WTC11 (cell line): ENCODE results near the gene MAP6. TPM values are rescaled to one million over a fixed set of nuclear protein-coding genes. Genes with fewer than 3 reads are reported as not detected.

Source experiments
- ATAC-seq: fragments of 200-7000 bp; cut with Tn5 transposase; 2 replicates; pipeline ENCODE4 v1.10.0; 2021; ENCODE audit warnings: mild to moderate bottlenecking, moderate library complexity
- CTCF ChIA-PET: fragments of 300-600 bp; sonication (Branson Sonifier 250); formaldehyde crosslinking; loops from one replicate; lab custom pipeline; 2021; ENCODE audit warnings: antibody characterized with exemption; lab: Charles Lee
- POLR2A ChIA-PET: fragments of 350-600 bp; sonication (Branson Sonifier 250); formaldehyde crosslinking; loops from one replicate; lab custom pipeline; 2021; ENCODE audit warnings: antibody characterized with exemption; lab: Charles Lee
- DNase-seq: peaks from one replicate; pipeline ENCODE4 v3.0.0; 2021; ENCODE audit warnings: low spot score
- H3K27ac Mint-ChIP-seq: 2 replicates; pipeline ENCODE4 v1.8.0; 2021; ENCODE audit warnings: mixed read lengths
- H3K27me3 Mint-ChIP-seq: 2 replicates; pipeline ENCODE4 v1.8.0; 2021; ENCODE audit warnings: low read depth, mild to moderate bottlenecking, moderate library complexity, mixed read lengths
- H3K36me3 Mint-ChIP-seq: 2 replicates; pipeline ENCODE4 v1.8.0; 2021; ENCODE audit warnings: mixed read lengths
- H3K4me1 Mint-ChIP-seq: 2 replicates; pipeline ENCODE4 v1.8.0; 2022; ENCODE audit warnings: mixed read lengths
- H3K4me3 Mint-ChIP-seq: 2 replicates; pipeline ENCODE4 v1.8.0; 2021; ENCODE audit warnings: mild to moderate bottlenecking, moderate library complexity, mixed read lengths
- H3K9me3 Mint-ChIP-seq: 2 replicates; pipeline ENCODE4 v1.8.0; 2021; ENCODE audit warnings: mixed read lengths
- EMX1 ChIP-seq: fragments of 250-450 bp; sonication (Bioruptor Pico); IDR thresholded peaks from 2 replicates; pipeline ENCODE4 v1.8.0; 2021; ENCODE audit warnings: mild to moderate bottlenecking
- FOXK1 ChIP-seq: sonication (generic); formaldehyde crosslinking; IDR thresholded peaks from 2 replicates; pipeline ENCODE4 v1.8.0; 2022; ENCODE audit warnings: mild to moderate bottlenecking, moderate library complexity, missing genetic modification reagents
- GRHL2 ChIP-seq: fragments of 250-450 bp; sonication (Bioruptor Pico); IDR thresholded peaks from 2 replicates; pipeline ENCODE4 v1.8.0; 2022; ENCODE audit warnings: mild to moderate bottlenecking, moderate library complexity; ENCODE audit not compliant: insufficient replicate concordance, severe bottlenecking
- IRF2 ChIP-seq: sonication (generic); formaldehyde crosslinking; IDR thresholded peaks from 2 replicates; pipeline ENCODE4 v1.8.0; 2022; ENCODE audit warnings: low read depth, missing genetic modification reagents, borderline replicate concordance
- JAZF1 ChIP-seq: fragments of 250-450 bp; sonication (Bioruptor Pico); IDR thresholded peaks from 2 replicates; pipeline ENCODE4 v1.9.0; 2021; ENCODE audit warnings: moderate library complexity, mild to moderate bottlenecking, inconsistent platforms
- NFE2L1 ChIP-seq: sonication (generic); formaldehyde crosslinking; IDR thresholded peaks from 2 replicates; pipeline ENCODE4 v1.8.1; 2023; ENCODE audit warnings: missing genetic modification reagents
- TCF7 ChIP-seq: sonication (generic); formaldehyde crosslinking; IDR thresholded peaks from 2 replicates; pipeline ENCODE4 v1.8.0; 2022; ENCODE audit warnings: mild to moderate bottlenecking, low read depth, missing genetic modification reagents, moderate library complexity
- total RNA-seq: library from RNA; stranded (reverse); gene quantifications from 3 replicates; pipeline ENCODE4 v1.2.3, GENCODE V29; 2021
- TF ChIP-seq, protein P1 (sequence below): sonication (generic); formaldehyde crosslinking; IDR thresholded peaks from 2 replicates; pipeline ENCODE4 v1.8.0; 2022; ENCODE audit warnings: missing genetic modification reagents
- TF ChIP-seq, protein P2 (sequence below): sonication (generic); formaldehyde crosslinking; IDR thresholded peaks from 2 replicates; pipeline ENCODE4 v1.8.1; 2022; ENCODE audit warnings: low read depth, mild to moderate bottlenecking, moderate library complexity, missing genetic modification reagents, borderline replicate concordance
- TF ChIP-seq, protein P3 (sequence below): sonication (generic); formaldehyde crosslinking; IDR thresholded peaks from 2 replicates; pipeline ENCODE4 v1.8.0; 2023; ENCODE audit warnings: missing genetic modification reagents, mild to moderate bottlenecking, borderline replicate concordance
- TF ChIP-seq, protein P4 (sequence below): sonication (generic); formaldehyde crosslinking; IDR thresholded peaks from 2 replicates; pipeline ENCODE4 v1.8.0; 2022; ENCODE audit warnings: mild to moderate bottlenecking, missing genetic modification reagents
- TF ChIP-seq, protein P5 (sequence below): sonication (generic); formaldehyde crosslinking; IDR thresholded peaks from 2 replicates; pipeline ENCODE4 v1.8.0; 2022; ENCODE audit warnings: mild to moderate bottlenecking, missing genetic modification reagents
- TF ChIP-seq, protein P6 (sequence below): sonication (generic); formaldehyde crosslinking; IDR thresholded peaks from 2 replicates; pipeline ENCODE4 v1.8.0; 2023; ENCODE audit warnings: mild to moderate bottlenecking, missing genetic modification reagents
- TF ChIP-seq, protein P7 (sequence below): sonication (generic); formaldehyde crosslinking; IDR thresholded peaks from 2 replicates; pipeline ENCODE4 v1.8.1; 2022; ENCODE audit warnings: mild to moderate bottlenecking, moderate library complexity, missing genetic modification reagents

Gene MAP6
- total RNA-seq, 1 experiment from 2014 or later, result 0.90 TPM

DNA sequence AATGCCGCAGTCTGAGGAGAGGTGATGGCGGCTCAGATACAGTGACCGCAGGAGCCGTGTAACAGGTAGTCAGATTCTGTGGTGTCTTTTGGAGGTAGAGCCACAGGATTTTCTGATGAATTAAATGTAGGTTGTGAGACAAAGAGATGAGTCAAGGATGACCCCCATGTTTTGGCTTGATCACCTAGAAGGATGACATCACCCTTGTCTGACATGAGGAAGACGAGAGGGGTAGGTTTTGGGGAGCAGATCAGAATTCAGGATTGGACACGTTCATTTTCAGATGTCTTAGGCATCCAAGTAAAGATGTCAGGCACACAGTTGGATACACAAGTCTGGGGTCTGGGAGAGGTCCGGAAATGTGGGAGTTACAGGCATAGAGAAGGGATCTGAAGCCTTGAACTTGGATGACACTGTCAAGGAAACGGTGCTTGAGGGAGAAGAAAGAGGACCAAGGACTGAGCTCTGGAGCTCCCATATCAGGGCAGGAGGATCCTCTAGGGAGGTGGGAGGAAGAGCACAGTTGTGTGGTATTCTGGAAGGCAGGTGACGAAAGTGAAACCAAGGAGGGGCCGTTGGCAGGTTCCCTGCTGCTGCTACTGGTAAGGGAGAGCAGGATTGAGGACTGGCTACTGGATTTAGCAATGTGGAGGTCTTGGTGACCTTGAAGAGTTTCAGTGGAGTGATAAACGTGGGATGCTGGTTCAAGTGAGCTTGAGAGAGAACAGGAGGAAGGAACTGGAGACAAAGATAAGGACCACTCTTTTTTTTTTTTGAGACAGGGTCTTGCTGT is 130.5 kb downstream of the MAP6 start:
- TF ChIP-seq, protein P1, sequence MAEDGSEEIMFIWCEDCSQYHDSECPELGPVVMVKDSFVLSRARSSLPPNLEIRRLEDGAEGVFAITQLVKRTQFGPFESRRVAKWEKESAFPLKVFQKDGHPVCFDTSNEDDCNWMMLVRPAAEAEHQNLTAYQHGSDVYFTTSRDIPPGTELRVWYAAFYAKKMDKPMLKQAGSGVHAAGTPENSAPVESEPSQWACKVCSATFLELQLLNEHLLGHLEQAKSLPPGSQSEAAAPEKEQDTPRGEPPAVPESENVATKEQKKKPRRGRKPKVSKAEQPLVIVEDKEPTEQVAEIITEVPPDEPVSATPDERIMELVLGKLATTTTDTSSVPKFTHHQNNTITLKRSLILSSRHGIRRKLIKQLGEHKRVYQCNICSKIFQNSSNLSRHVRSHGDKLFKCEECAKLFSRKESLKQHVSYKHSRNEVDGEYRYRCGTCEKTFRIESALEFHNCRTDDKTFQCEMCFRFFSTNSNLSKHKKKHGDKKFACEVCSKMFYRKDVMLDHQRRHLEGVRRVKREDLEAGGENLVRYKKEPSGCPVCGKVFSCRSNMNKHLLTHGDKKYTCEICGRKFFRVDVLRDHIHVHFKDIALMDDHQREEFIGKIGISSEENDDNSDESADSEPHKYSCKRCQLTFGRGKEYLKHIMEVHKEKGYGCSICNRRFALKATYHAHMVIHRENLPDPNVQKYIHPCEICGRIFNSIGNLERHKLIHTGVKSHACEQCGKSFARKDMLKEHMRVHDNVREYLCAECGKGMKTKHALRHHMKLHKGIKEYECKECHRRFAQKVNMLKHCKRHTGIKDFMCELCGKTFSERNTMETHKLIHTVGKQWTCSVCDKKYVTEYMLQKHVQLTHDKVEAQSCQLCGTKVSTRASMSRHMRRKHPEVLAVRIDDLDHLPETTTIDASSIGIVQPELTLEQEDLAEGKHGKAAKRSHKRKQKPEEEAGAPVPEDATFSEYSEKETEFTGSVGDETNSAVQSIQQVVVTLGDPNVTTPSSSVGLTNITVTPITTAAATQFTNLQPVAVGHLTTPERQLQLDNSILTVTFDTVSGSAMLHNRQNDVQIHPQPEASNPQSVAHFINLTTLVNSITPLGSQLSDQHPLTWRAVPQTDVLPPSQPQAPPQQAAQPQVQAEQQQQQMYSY, result no peak
- TF ChIP-seq, protein P2, sequence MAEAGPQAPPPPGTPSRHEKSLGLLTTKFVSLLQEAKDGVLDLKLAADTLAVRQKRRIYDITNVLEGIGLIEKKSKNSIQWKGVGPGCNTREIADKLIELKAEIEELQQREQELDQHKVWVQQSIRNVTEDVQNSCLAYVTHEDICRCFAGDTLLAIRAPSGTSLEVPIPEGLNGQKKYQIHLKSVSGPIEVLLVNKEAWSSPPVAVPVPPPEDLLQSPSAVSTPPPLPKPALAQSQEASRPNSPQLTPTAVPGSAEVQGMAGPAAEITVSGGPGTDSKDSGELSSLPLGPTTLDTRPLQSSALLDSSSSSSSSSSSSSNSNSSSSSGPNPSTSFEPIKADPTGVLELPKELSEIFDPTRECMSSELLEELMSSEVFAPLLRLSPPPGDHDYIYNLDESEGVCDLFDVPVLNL (CRISPR knock-in tag), result no peak
- TF ChIP-seq, protein P3, sequence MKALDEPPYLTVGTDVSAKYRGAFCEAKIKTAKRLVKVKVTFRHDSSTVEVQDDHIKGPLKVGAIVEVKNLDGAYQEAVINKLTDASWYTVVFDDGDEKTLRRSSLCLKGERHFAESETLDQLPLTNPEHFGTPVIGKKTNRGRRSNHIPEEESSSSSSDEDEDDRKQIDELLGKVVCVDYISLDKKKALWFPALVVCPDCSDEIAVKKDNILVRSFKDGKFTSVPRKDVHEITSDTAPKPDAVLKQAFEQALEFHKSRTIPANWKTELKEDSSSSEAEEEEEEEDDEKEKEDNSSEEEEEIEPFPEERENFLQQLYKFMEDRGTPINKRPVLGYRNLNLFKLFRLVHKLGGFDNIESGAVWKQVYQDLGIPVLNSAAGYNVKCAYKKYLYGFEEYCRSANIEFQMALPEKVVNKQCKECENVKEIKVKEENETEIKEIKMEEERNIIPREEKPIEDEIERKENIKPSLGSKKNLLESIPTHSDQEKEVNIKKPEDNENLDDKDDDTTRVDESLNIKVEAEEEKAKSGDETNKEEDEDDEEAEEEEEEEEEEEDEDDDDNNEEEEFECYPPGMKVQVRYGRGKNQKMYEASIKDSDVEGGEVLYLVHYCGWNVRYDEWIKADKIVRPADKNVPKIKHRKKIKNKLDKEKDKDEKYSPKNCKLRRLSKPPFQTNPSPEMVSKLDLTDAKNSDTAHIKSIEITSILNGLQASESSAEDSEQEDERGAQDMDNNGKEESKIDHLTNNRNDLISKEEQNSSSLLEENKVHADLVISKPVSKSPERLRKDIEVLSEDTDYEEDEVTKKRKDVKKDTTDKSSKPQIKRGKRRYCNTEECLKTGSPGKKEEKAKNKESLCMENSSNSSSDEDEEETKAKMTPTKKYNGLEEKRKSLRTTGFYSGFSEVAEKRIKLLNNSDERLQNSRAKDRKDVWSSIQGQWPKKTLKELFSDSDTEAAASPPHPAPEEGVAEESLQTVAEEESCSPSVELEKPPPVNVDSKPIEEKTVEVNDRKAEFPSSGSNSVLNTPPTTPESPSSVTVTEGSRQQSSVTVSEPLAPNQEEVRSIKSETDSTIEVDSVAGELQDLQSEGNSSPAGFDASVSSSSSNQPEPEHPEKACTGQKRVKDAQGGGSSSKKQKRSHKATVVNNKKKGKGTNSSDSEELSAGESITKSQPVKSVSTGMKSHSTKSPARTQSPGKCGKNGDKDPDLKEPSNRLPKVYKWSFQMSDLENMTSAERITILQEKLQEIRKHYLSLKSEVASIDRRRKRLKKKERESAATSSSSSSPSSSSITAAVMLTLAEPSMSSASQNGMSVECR, result no peak
- TF ChIP-seq, protein P4, sequence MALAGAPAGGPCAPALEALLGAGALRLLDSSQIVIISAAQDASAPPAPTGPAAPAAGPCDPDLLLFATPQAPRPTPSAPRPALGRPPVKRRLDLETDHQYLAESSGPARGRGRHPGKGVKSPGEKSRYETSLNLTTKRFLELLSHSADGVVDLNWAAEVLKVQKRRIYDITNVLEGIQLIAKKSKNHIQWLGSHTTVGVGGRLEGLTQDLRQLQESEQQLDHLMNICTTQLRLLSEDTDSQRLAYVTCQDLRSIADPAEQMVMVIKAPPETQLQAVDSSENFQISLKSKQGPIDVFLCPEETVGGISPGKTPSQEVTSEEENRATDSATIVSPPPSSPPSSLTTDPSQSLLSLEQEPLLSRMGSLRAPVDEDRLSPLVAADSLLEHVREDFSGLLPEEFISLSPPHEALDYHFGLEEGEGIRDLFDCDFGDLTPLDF (CRISPR knock-in tag), result no peak
- no peak for TF ChIP-seq JAZF1
- CTCF ChIA-PET, result interaction anchor here (2.6 kb wide), 1 partner anchor 36 kb away, joined by 8 read pairs; no protein-coding TSS in a partner anchor
- no peak for ATAC-seq
- H3K27ac Mint-ChIP-seq, result no peak overlapping the region
- POLR2A ChIA-PET, result no interaction called here
- no peaks in the 10 kb centered on the region for H3K36me3 Mint-ChIP-seq
- no peak overlapping the region for H3K4me3 Mint-ChIP-seq
- H3K4me1 Mint-ChIP-seq, result no peaks in the 10 kb centered on the region
- no peaks in the 10 kb centered on the region for H3K9me3 Mint-ChIP-seq
- DNase-seq, result no peak
- H3K27me3 Mint-ChIP-seq, result peaks cover 2% of the 10 kb centered on the region; the same call in 1 of the 2 replicates

DNA sequence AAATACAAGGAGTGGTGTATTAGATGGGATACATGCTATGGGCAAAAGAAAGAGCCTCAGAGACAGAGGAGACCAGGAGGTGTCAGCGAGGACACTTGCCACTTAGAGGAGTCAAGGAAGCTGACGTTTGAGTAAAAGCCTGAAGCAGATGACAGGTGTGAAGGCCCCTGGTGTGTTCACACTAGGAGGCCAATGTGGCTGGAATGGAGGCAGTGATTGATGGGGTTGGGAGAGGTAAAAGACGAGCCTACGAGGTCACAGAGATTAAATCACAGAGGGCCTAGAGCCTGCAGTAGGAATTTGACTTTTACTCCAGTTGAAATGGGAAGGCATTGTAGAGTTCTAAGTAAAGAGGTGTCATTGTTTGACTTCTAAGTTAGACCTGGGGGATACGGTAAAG is 131.1 kb downstream of the MAP6 start:
- DNase-seq (no peak), ATAC-seq (no peak)
- POLR2A ChIA-PET, result no interaction called here
- H3K4me3 Mint-ChIP-seq, result no peak overlapping the region
- no peak overlapping the region for H3K27ac Mint-ChIP-seq
- H3K36me3 Mint-ChIP-seq, result no peaks in the 10 kb centered on the region
- H3K27me3 Mint-ChIP-seq, result peaks cover 2% of the 10 kb centered on the region; the same call in 1 of the 2 replicates
- CTCF ChIA-PET, result interaction anchor here (0.8 to 2.6 kb wide), 2 partner anchors 37 to 168 kb away, joined by 3 to 8 read pairs; no protein-coding TSS in a partner anchor
- H3K4me1 Mint-ChIP-seq, result no peaks in the 10 kb centered on the region
- H3K9me3 Mint-ChIP-seq, result no peaks in the 10 kb centered on the region
- TF ChIP-seq, protein P5, sequence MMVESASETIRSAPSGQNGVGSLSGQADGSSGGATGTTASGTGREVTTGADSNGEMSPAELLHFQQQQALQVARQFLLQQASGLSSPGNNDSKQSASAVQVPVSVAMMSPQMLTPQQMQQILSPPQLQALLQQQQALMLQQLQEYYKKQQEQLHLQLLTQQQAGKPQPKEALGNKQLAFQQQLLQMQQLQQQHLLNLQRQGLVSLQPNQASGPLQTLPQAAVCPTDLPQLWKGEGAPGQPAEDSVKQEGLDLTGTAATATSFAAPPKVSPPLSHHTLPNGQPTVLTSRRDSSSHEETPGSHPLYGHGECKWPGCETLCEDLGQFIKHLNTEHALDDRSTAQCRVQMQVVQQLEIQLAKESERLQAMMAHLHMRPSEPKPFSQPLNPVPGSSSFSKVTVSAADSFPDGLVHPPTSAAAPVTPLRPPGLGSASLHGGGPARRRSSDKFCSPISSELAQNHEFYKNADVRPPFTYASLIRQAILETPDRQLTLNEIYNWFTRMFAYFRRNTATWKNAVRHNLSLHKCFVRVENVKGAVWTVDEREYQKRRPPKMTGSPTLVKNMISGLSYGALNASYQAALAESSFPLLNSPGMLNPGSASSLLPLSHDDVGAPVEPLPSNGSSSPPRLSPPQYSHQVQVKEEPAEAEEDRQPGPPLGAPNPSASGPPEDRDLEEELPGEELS, result no peak
- TF ChIP-seq TCF7 (CRISPR knock-in tag), result no peak
- TF ChIP-seq, protein P6, sequence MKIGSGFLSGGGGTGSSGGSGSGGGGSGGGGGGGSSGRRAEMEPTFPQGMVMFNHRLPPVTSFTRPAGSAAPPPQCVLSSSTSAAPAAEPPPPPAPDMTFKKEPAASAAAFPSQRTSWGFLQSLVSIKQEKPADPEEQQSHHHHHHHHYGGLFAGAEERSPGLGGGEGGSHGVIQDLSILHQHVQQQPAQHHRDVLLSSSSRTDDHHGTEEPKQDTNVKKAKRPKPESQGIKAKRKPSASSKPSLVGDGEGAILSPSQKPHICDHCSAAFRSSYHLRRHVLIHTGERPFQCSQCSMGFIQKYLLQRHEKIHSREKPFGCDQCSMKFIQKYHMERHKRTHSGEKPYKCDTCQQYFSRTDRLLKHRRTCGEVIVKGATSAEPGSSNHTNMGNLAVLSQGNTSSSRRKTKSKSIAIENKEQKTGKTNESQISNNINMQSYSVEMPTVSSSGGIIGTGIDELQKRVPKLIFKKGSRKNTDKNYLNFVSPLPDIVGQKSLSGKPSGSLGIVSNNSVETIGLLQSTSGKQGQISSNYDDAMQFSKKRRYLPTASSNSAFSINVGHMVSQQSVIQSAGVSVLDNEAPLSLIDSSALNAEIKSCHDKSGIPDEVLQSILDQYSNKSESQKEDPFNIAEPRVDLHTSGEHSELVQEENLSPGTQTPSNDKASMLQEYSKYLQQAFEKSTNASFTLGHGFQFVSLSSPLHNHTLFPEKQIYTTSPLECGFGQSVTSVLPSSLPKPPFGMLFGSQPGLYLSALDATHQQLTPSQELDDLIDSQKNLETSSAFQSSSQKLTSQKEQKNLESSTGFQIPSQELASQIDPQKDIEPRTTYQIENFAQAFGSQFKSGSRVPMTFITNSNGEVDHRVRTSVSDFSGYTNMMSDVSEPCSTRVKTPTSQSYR (CRISPR knock-in tag), result no peak
- TF ChIP-seq EMX1 (CRISPR knock-in tag), result no peak
- TF ChIP-seq NFE2L1 (CRISPR knock-in tag), result no peak
- no peak for TF ChIP-seq GRHL2 (CRISPR knock-in tag)
- TF ChIP-seq FOXK1 (CRISPR knock-in tag), result no peak
- no peak for TF ChIP-seq IRF2 (CRISPR knock-in tag)
- TF ChIP-seq, protein P7, sequence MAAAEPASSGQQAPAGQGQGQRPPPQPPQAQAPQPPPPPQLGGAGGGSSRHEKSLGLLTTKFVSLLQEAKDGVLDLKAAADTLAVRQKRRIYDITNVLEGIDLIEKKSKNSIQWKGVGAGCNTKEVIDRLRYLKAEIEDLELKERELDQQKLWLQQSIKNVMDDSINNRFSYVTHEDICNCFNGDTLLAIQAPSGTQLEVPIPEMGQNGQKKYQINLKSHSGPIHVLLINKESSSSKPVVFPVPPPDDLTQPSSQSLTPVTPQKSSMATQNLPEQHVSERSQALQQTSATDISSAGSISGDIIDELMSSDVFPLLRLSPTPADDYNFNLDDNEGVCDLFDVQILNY (CRISPR knock-in tag), result no peak
